Natural killer cell (primary cell): ENCODE data around the gene HS3ST2. TPM values are rescaled to one million over a fixed set of nuclear protein-coding genes. Genes with fewer than 3 reads are reported as not detected.

Experiments
- ATAC-seq, 3 donors: fragments of 150-1000 bp in 2 of 3; fragments of 200-7000 bp in 1 of 3; cut with Tn5 transposase; 1 replicate in 1 of 3; 2 replicates in 2 of 3; pipeline ENCODE4 v1.10.0; 2021; ENCODE audit warnings: mild to moderate bottlenecking in 2 of 3, moderate library complexity in 2 of 3
- DNase-seq, 2 donors: peaks; one replicate each; pipeline versions ENCODE4 v3.0.0 to v3.0.0-alpha.2; 2013 to 2021; ENCODE audit warnings: mixed read lengths in 1 of 2
- H3K27ac ChIP-seq: one replicate; pipeline ENCODE4 v1.5.1; 2013; ENCODE audit warnings: mild to moderate bottlenecking, low read length
- H3K27me3 ChIP-seq: one replicate; pipeline ENCODE4 v1.6.1; 2013; ENCODE audit warnings: low read length; ENCODE audit not compliant: control insufficient read depth, insufficient read depth
- H3K36me3 ChIP-seq: one replicate; pipeline ENCODE4 v1.6.1; 2013; ENCODE audit warnings: low read length; ENCODE audit not compliant: control insufficient read depth, insufficient read depth
- H3K4me1 ChIP-seq: one replicate; pipeline ENCODE4 v1.6.1; 2013; ENCODE audit warnings: low read length; ENCODE audit not compliant: control insufficient read depth, insufficient read depth
- H3K4me3 ChIP-seq: one replicate; pipeline ENCODE4 v1.5.1; 2013; ENCODE audit warnings: low read length
- H3K9me3 ChIP-seq: one replicate; pipeline ENCODE4 v1.6.1; 2013; ENCODE audit warnings: low read length; ENCODE audit not compliant: control insufficient read depth, insufficient read depth
- H3K27ac Mint-ChIP-seq, 2 donors: one replicate each; pipeline ENCODE4 v1.8.0; 2022; ENCODE audit warnings: mild to moderate bottlenecking in 2 of 2, mixed read lengths in 2 of 2, moderate library complexity in 1 of 2
- H3K27me3 Mint-ChIP-seq, 2 donors: one replicate each; pipeline ENCODE4 v1.8.0; 2022; ENCODE audit warnings: low read depth in 2 of 2, mixed read lengths in 2 of 2
- H3K36me3 Mint-ChIP-seq: one replicate; pipeline ENCODE4 v1.8.0; 2022; ENCODE audit warnings: mixed read lengths
- H3K4me1 Mint-ChIP-seq, 2 donors: one replicate each; pipeline ENCODE4 v1.8.0; 2022; ENCODE audit warnings: mixed read lengths in 2 of 2
- H3K4me3 Mint-ChIP-seq: one replicate; pipeline ENCODE4 v1.8.0; 2022; ENCODE audit warnings: mild to moderate bottlenecking, moderate library complexity, mixed read lengths
- H3K9me3 Mint-ChIP-seq, 2 donors: one replicate each; pipeline ENCODE4 v1.8.0; 2022; ENCODE audit warnings: mixed read lengths in 2 of 2
- CTCF ChIP-seq: fragments of 200-600 bp; IDR thresholded peaks from one replicate; pipeline ENCODE4 v1.8.0; 2022; ENCODE audit warnings: antibody characterized with exemption
- WGBS: methylation state at CpG from one replicate; pipeline ENCODE4 v1.1.7; 2013; ENCODE audit warnings: missing lambda C conversion rate; ENCODE audit not compliant: insufficient coverage; 5-methylcytosine and 5-hydroxymethylcytosine counted together
- intact Hi-C: fragments of 100-400 bp; cut with micrococcal nuclease; formaldehyde crosslinking; loops from one replicate; pipeline ENCODE4 v1.14.2; 2022
- total RNA-seq, 4 donors: library from RNA; stranded (reverse); fragments of 120-200 nt in 1 of 4; gene quantifications; one replicate each; pipeline versions ENCODE4 v1.2.3 to v1.2.4, GENCODE V29; 2013 to 2022

The HS3ST2 gene
- total RNA-seq, 3 donors from 2014 or later (not counting 1 experiment from before 2014, with no cell fraction given): not detected

- WGBS: 1% methylated on average over 4 of the region's 4 CpGs
- Histone ChIP-seq H3K9me3 (no peaks in the 10 kb centered on the region), H3K27me3 (no peaks in the 10 kb centered on the region), H3K4me1 (no peaks in the 10 kb centered on the region), H3K27ac (no peak overlapping the region), H3K36me3 (no peaks in the 10 kb centered on the region), H3K4me3 (no peak overlapping the region)
- Mint-ChIP-seq H3K27ac (no peak overlapping the region), H3K4me3 (no peak overlapping the region), H3K36me3 (no peaks in the 10 kb centered on the region), H3K9me3 (peaks cover 0 to 4% of the 10 kb centered on the region in 2 donors), H3K27me3 (peaks cover 18 to 26% of the 10 kb centered on the region in 2 donors), H3K4me1 (peaks cover 0 to 6% of the 10 kb centered on the region in 2 donors)
- no peak for TF ChIP-seq CTCF
- intact Hi-C loops: no loop called here
- DNase-seq (no peak), ATAC-seq (no peak)
Observed at GRCh38 chr16:22782314-22782713, 31.6 kb upstream of the HS3ST2 start.

GRCh38 chr16:22784690-22785214, 29.2 kb upstream of the HS3ST2 start:
- Histone ChIP-seq H3K9me3 (no peaks in the 10 kb centered on the region), H3K27me3 (no peaks in the 10 kb centered on the region), H3K4me1 (peaks cover 5% of the 10 kb centered on the region), H3K27ac (no peak overlapping the region), H3K36me3 (no peaks in the 10 kb centered on the region), H3K4me3 (no peak overlapping the region)
- no peak for DNase-seq
- H3K4me3 Mint-ChIP-seq: no peak overlapping the region
- 42% methylated on average over 6 of the region's 6 CpGs for WGBS
- H3K4me1 Mint-ChIP-seq: peaks cover 7 to 13% of the 10 kb centered on the region in 2 donors
- H3K9me3 Mint-ChIP-seq: peaks cover 0 to 4% of the 10 kb centered on the region in 2 donors
- H3K27ac Mint-ChIP-seq: no peak overlapping the region
- intact Hi-C loops: no loop called here
- TF ChIP-seq CTCF: no peak
- ATAC-seq: no peak
- H3K27me3 Mint-ChIP-seq: peaks cover 15 to 21% of the 10 kb centered on the region in 2 donors
- no peaks in the 10 kb centered on the region for H3K36me3 Mint-ChIP-seq

- peaks cover 5% of the 10 kb centered on the region for H3K4me1 ChIP-seq
- Mint-ChIP-seq H3K4me3 (no peak overlapping the region), H3K4me1 (peaks cover 7 to 13% of the 10 kb centered on the region in 2 donors), H3K27me3 (peaks cover 15 to 20% of the 10 kb centered on the region in 2 donors), H3K9me3 (peaks cover 0 to 4% of the 10 kb centered on the region in 2 donors), H3K27ac (no peak overlapping the region), H3K36me3 (no peaks in the 10 kb centered on the region)
- H3K9me3 ChIP-seq: no peaks in the 10 kb centered on the region
- H3K36me3 ChIP-seq: no peaks in the 10 kb centered on the region
- no peak overlapping the region for H3K27ac ChIP-seq
- no peak for TF ChIP-seq CTCF
- H3K27me3 ChIP-seq: no peaks in the 10 kb centered on the region
- no peak for ATAC-seq
- DNase-seq: no peak
- no peak overlapping the region for H3K4me3 ChIP-seq
- intact Hi-C loops: no loop called here
- WGBS: 78% methylated on average over 5 of the region's 5 CpGs
Observed at GRCh38 chr16:22785552-22785951, 28.4 kb upstream of the HS3ST2 start.

DNA sequence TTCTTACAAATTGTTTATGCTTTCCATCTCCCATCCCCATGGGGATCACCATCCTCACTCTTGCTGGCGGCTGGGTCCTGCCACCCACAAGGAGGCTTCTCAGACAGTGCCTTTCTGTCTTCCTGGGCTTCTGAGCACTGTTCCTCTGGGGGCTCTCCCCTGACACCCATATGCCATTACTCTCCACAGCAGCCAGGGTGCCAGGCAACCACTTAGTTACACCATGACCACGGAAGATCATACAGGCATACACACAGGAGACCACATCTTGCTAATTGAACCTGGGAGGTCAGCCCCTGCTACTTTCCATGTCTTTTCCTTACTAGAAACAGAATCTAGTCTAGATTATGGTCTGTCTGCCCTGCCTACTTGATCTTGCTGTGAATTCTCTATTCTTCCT, 27.7 kb upstream of the HS3ST2 start:
- WGBS: 84% methylated on average over 2 of the region's 2 CpGs
- Histone ChIP-seq H3K36me3 (no peaks in the 10 kb centered on the region), H3K27ac (no peak overlapping the region), H3K4me1 (peaks cover 5% of the 10 kb centered on the region), H3K27me3 (no peaks in the 10 kb centered on the region), H3K9me3 (no peaks in the 10 kb centered on the region), H3K4me3 (no peak overlapping the region)
- DNase-seq: no peak
- peaks cover 0 to 4% of the 10 kb centered on the region in 2 donors for H3K9me3 Mint-ChIP-seq
- intact Hi-C loops: no loop called here
- ATAC-seq: no peak
- H3K27me3 Mint-ChIP-seq: peaks cover 15 to 20% of the 10 kb centered on the region in 2 donors
- no peak overlapping the region for H3K4me3 Mint-ChIP-seq
- H3K27ac Mint-ChIP-seq: no peak overlapping the region
- H3K4me1 Mint-ChIP-seq: peaks cover 7 to 13% of the 10 kb centered on the region in 2 donors
- no peak for TF ChIP-seq CTCF
- no peaks in the 10 kb centered on the region for H3K36me3 Mint-ChIP-seq
